BLaER1 treated with 17β-estradiol and CSF1 and Interleukin-3, amounts not matched to agents 10 nM and 100 nM (cell line): ENCODE measurements around the gene PLOD3.
"Not testable (repeated sequence)": the region's sequence is repeated elsewhere in the genome, so short reads cannot be mapped to it uniquely, and the experiment has no call there.

Experiments used
- H3K27ac ChIP-seq, 11 experiments: shearing (Covaris generic); formaldehyde crosslinking; 2 replicates each; pipeline ENCODE4 v1.8.1; 2022
- H3K27me3 ChIP-seq, 11 experiments: shearing (Covaris generic); formaldehyde crosslinking; 2 replicates each; pipeline ENCODE4 v1.8.1; 2022
- H3K36me3 ChIP-seq, 11 experiments: shearing (Covaris generic); formaldehyde crosslinking; 2 replicates each; pipeline ENCODE4 v1.8.1; 2022
- H3K4me1 ChIP-seq, 10 experiments: shearing (Covaris generic); formaldehyde crosslinking; 2 replicates each; pipeline ENCODE4 v1.8.1; 2022
- H3K4me2 ChIP-seq, 11 experiments: shearing (Covaris generic); formaldehyde crosslinking; 2 replicates each; pipeline ENCODE4 v1.8.1; 2022
- H3K4me3 ChIP-seq, 10 experiments: shearing (Covaris generic); formaldehyde crosslinking; 2 replicates each; pipeline ENCODE4 v1.8.1; 2022
- H3K9ac ChIP-seq, 11 experiments: shearing (Covaris generic); formaldehyde crosslinking; 2 replicates each; pipeline ENCODE4 v1.8.1; 2022
- H3K9me3 ChIP-seq, 11 experiments: shearing (Covaris generic); formaldehyde crosslinking; replicated peaks in 1 of 11; 2 replicates each; pipeline ENCODE4 v1.8.1; 2022
- H4K20me1 ChIP-seq, 11 experiments: shearing (Covaris generic); formaldehyde crosslinking; 2 replicates each; pipeline ENCODE4 v1.8.1; 2022
- Cebpa-rat ChIP-seq, 11 experiments: shearing (Covaris generic); IDR thresholded peaks; 2 replicates each; pipeline ENCODE4 v1.8.1; 2022

PLOD3 gene

GRCh38 chr7:101201695-101202602 is 15.4 kb downstream of the PLOD3 start:
- peaks cover 35 to 47% (median 42%) of the 10 kb centered on the region in 11 experiments for H3K27me3 ChIP-seq
- H3K4me2 ChIP-seq, result no peak overlapping the region
- no peak overlapping the region for H3K4me3 ChIP-seq
- H3K27ac ChIP-seq, result no peak overlapping the region
- peaks cover 20 to 45% (median 35%) of the 10 kb centered on the region in 10 experiments for H3K4me1 ChIP-seq
- H3K9ac ChIP-seq, result no peak overlapping the region
- peaks cover 0 to 16% (median 12%) of the 10 kb centered on the region in 11 experiments; a peak in 15 of 22 replicates for H3K36me3 ChIP-seq
- H4K20me1 ChIP-seq, result peaks cover 0 to 15% (median 0%) of the 10 kb centered on the region in 11 experiments; a peak in 2 of 22 replicates
- H3K9me3 ChIP-seq, result no peaks in the 10 kb centered on the region
- TF ChIP-seq Cebpa-rat (IDR thresholded peaks at IDR 0.05), result no peak

GRCh38 chr7:101200862-101201599 is 16.4 kb downstream of the PLOD3 start, which contains the start of gene MOGAT3:
Gene MOGAT3 (minus strand): TSS chr7:101201036. CDS start chr7:101200854, 182 bp downstream.
- H3K4me3 ChIP-seq, result no peak within 1 kb of the TSS
- peaks cover 0 to 9% (median 0%) of the 10 kb centered on the region in 11 experiments; a peak in 2 of 22 replicates for H4K20me1 ChIP-seq
- peaks cover 35 to 47% (median 42%) of the 10 kb centered on the region in 11 experiments for H3K27me3 ChIP-seq
- no peak within 1 kb of the TSS for H3K9ac ChIP-seq
- TF ChIP-seq Cebpa-rat (IDR thresholded peaks at IDR 0.05), result no peak
- no peak within 1 kb of the TSS for H3K4me2 ChIP-seq
- H3K9me3 ChIP-seq, result no peaks in the 10 kb centered on the region
- peaks cover 0 to 7% (median 4%) of the 10 kb centered on the region in 11 experiments; a peak in 13 of 22 replicates for H3K36me3 ChIP-seq
- H3K27ac ChIP-seq, result no peak within 1 kb of the TSS
- H3K4me1 ChIP-seq, result peaks cover 20 to 39% (median 29%) of the 10 kb centered on the region in 10 experiments

DNA sequence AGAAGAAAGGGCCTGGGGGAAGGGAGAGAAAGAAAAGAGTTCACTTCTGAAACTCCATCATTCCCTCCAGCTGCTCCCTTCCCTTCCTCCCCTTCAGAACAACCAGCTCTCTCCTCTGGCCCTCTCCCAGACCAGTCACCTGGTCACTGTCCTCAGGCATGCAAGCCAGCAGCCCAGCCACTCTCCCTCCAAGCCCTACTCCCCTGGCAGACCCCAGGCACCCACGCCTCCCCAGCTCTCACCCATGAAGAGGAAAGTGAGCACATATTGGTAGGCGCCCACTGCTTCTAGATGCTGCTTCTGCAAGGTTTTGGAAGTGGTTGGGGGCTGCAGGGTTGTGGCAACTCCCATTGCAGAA is 16.9 kb downstream of the PLOD3 start:
- no peak overlapping the region for H3K27ac ChIP-seq
- no peak overlapping the region for H3K4me3 ChIP-seq
- H3K9ac ChIP-seq, result no peak overlapping the region
- H3K27me3 ChIP-seq, result peaks cover 35 to 47% (median 42%) of the 10 kb centered on the region in 11 experiments
- peaks cover 20 to 34% (median 25%) of the 10 kb centered on the region in 10 experiments for H3K4me1 ChIP-seq
- H3K9me3 ChIP-seq, result no peaks in the 10 kb centered on the region
- no peak for TF ChIP-seq Cebpa-rat (IDR thresholded peaks at IDR 0.05)
- H4K20me1 ChIP-seq, result peaks cover 0 to 9% (median 0%) of the 10 kb centered on the region in 11 experiments; a peak in 1 of 22 replicates
- no peak overlapping the region for H3K4me2 ChIP-seq
- H3K36me3 ChIP-seq, result 0 out of 22 replicates have a peak, but pooled peaks cover 0 to 1% (median 0%) of the 10 kb centered on the region in 11 experiments

- not testable (repeated sequence) for H3K4me2 ChIP-seq, H3K27ac ChIP-seq, H3K9me3 ChIP-seq, H3K4me3 ChIP-seq, H3K9ac ChIP-seq, H3K36me3 ChIP-seq, H4K20me1 ChIP-seq
- H3K4me1 ChIP-seq, result peaks cover 14 to 27% (median 20%) of the 10 kb centered on the region in 10 experiments
- H3K27me3 ChIP-seq, result peaks cover 35 to 47% (median 42%) of the 10 kb centered on the region in 11 experiments
These were observed 17.9 kb downstream of the PLOD3 start for GRCh38 chr7:101199522-101199921.

DNA sequence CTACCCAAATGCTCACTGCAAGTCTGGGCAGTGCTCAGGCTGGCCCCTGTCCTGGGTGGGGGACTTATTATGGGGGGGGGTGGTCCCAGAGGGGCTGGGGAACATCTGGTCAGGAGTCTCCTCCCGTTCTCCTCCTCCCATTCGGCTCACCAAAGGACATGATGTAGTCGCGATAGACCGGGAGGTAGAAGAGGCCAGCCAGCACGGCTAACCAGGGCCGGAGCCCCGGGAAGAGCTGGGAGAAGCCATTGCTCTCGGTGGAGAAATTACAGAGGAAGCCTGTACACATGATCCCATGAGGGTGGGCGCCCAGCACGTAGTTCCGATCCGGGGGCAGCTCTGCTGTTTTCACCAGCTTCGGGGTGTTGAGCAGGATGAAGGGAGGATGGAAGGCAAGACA is 18.9 kb downstream of the PLOD3 start:
- Histone ChIP-seq H3K4me1 (peaks cover 3 to 17% (median 9%) of the 10 kb centered on the region in 10 experiments), H3K9ac (no peak overlapping the region), H3K36me3 (no peaks in the 10 kb centered on the region), H3K27me3 (peaks cover 35 to 45% (median 40%) of the 10 kb centered on the region in 11 experiments), H3K4me2 (no peak overlapping the region), H3K4me3 (no peak overlapping the region), H4K20me1 (peaks cover 0 to 9% (median 0%) of the 10 kb centered on the region in 11 experiments; a peak in 1 of 22 replicates), H3K27ac (no peak overlapping the region), H3K9me3 (no peaks in the 10 kb centered on the region)
- no peak for TF ChIP-seq Cebpa-rat (IDR thresholded peaks at IDR 0.05)

GRCh38 chr7:101197991-101198390 is 19.4 kb downstream of the PLOD3 start:
- H3K36me3 ChIP-seq, result no peaks in the 10 kb centered on the region
- no peak overlapping the region for H3K27ac ChIP-seq
- H3K4me3 ChIP-seq, result no peak overlapping the region
- H3K4me2 ChIP-seq, result peak overlapping the region in 1 of 11 experiments; percentile 12; a peak in 2 of 22 replicates
- H3K9me3 ChIP-seq, result no peaks in the 10 kb centered on the region
- peaks cover 33 to 40% (median 35%) of the 10 kb centered on the region in 11 experiments for H3K27me3 ChIP-seq
- TF ChIP-seq Cebpa-rat (IDR thresholded peaks at IDR 0.05), result no peak
- H3K9ac ChIP-seq, result no peak overlapping the region
- peaks cover 0 to 12% (median 5%) of the 10 kb centered on the region in 10 experiments; a peak in 16 of 20 replicates for H3K4me1 ChIP-seq
- H4K20me1 ChIP-seq, result peaks cover 0 to 9% (median 0%) of the 10 kb centered on the region in 11 experiments; a peak in 1 of 22 replicates

- Histone ChIP-seq H3K9ac (no peak overlapping the region), H3K4me3 (no peak overlapping the region), H4K20me1 (no peaks in the 10 kb centered on the region), H3K27me3 (peaks cover 12 to 19% (median 14%) of the 10 kb centered on the region in 11 experiments), H3K4me2 (no peak overlapping the region), H3K27ac (no peak overlapping the region), H3K36me3 (no peaks in the 10 kb centered on the region), H3K4me1 (peaks cover 0 to 5% (median 0%) of the 10 kb centered on the region in 10 experiments; a peak in 3 of 20 replicates), H3K9me3 (no peaks in the 10 kb centered on the region)
- TF ChIP-seq Cebpa-rat (IDR thresholded peaks at IDR 0.05), result no peak
These were observed 21.5 kb downstream of the PLOD3 start for GRCh38 chr7:101195884-101196283.

DNA sequence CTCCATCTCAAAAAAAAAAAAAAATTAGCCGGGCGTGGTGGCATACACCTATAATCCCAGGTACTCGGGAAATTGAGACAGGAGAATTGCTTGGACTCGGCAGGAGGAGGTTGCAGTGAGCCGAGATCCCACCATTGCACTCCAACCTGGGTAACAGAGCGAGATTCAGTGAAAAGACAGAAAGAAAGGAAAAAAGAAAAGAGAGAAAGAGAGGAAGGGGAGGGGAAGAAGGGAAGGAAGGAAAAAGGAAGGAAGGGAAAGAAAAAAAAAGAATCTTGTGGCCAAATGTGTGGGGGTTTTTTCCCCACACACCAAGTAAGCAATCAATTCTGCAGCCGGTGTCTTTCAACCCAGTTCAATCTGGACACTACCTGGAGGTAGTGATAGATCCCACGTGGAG is 28.3 kb downstream of the PLOD3 start:
- Histone ChIP-seq H3K27me3 (no peaks in the 10 kb centered on the region), H3K4me3 (no peak overlapping the region), H3K9ac (no peak overlapping the region), H3K4me1 (peaks cover 0 to 22% (median 3%) of the 10 kb centered on the region in 10 experiments; a peak in 6 of 20 replicates), H3K36me3 (no peaks in the 10 kb centered on the region), H3K4me2 (no peak overlapping the region), H4K20me1 (no peaks in the 10 kb centered on the region), H3K9me3 (no peaks in the 10 kb centered on the region), H3K27ac (no peak overlapping the region)
- TF ChIP-seq Cebpa-rat (IDR thresholded peaks at IDR 0.05), result no peak
